ENCODE results near the gene MBTPS2.
"Not testable (repeated sequence)": the region's sequence is repeated elsewhere in the genome, so short reads cannot be mapped to it uniquely, and the experiment has no call there.

The MBTPS2 gene

DNA sequence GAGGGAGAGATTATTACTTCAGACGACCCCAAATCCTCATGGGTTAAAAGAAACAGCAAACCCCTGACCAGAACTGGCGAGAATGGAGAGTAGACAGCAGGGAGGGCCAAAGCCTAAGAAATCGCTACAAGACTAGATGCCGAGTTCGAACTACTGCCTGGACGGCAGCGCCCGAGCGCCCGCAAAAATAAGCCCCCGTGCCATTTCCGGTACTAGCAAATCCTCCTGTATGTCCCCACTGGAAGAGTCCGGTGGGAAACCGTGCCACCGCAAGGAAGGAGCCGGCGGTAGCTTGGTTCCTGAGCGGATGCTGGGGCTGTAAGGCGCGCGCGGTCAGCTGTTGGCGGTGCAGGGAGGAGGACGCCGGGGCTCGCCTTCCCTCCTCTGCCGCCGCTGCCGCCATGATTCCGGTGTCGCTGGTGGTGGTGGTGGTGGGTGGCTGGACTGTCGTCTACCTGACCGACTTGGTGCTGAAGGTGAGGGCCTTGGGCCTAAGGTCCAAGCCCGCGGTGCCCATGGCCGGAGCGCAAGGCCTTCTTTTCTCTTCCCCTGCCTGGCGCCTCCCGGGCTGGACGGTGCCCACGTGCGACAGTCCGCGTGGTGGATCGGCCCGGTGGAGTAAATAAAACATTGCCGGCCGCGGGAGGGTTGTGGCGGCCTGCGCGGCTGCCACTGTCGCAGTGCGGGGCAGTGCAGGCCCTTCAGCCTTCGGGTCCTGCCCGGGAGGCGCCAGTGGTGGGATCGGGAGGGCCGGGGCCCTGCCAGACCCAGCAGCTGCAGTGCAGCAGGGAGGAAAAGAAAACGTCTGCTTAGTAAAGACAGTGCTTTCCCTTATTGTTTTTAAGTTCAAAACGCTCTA lies at the start of gene MBTPS2:
Gene MBTPS2 (plus strand): TSS at position 284 of the 859 bp plus-strand sequence. CDS start 118 bp downstream, at position 402.
- peak; percentile 89 for DNase-seq

- DNase-seq: peak; percentile 82
These were observed 40.7 kb upstream of the MBTPS2 start for GRCh38 chrX:21798677-21799219.

DNA sequence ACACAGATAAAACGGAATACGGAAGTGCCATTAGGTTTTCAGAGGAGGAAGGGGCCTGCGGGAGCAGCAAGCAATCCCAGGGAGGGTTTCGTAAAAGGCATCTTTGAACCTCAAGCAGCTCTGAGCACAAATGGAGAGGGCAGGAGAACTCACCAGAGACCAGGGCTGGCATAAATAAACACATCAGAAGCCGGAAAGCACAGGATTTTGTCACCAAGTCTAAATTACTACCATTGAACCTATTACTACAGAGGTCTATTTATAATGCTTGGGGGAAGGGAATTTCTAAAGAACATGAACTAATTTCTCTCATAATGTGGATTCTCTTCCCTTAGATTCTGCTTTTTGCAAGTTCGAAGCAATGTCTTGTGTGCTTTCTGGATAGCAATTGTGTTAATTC lies 39.6 kb upstream of the MBTPS2 start:
- no peak for DNase-seq

DNA sequence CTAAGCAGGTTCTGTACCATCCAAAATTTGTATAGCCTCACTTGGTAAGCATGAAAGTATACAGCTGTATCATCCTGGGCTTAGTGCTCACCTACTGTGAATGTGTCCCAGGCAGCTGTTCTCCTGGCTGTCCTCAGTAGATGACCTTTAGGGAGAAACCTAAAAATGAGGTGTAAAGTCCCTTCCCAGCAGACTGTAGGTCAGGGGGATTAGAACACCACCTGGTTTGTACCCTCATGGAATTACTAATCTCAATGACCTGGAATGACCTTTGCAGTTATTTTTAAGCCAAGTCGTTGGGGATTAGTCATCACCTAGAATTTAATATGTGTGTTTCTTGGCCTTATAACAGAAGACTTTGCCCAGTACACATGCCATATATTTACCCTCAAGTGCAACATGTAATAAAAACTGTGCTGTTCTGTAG lies 39.1 kb upstream of the MBTPS2 start:
- peak; percentile 32 for DNase-seq

GRCh38 chrX:21802054-21802670 lies 37.3 kb upstream of the MBTPS2 start:
- peak; percentile 45 for DNase-seq

GRCh38 chrX:21802839-21803238 lies 36.6 kb upstream of the MBTPS2 start:
- DNase-seq: no peak

GRCh38 chrX:21806691-21807090 lies 32.7 kb upstream of the MBTPS2 start:
- DNase-seq: peak; percentile 2

- DNase-seq: no peak
These were observed 27.6 kb upstream of the MBTPS2 start for GRCh38 chrX:21811832-21812231.

GRCh38 chrX:21812628-21813027 lies 26.8 kb upstream of the MBTPS2 start:
- DNase-seq: no peak

GRCh38 chrX:21813612-21814368 lies 25.6 kb upstream of the MBTPS2 start:
- DNase-seq: peak; percentile 28

DNA sequence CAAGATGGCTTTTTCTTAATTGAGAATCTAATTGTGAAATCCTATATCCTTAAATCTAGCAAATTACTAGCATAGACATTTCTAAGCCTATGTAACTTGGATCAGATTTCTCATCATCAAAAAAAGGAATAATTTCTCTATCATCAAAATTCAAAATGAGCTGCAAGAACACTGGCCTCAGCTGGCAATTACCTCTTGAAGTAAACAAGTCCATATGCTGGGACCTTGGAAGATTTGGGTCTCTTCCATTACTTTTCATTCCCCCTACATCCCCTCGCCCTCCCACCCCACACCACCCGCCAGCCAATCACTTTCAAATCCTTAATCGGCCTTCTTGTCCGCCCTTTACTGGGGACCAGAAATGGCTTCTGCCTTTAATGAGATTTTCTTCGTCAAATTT lies 23.3 kb upstream of the MBTPS2 start:
- peak; percentile 66 for DNase-seq

- DNase-seq: not testable (repeated sequence)
These were observed 19.2 kb upstream of the MBTPS2 start for GRCh38 chrX:21820170-21820569.

- no peak for DNase-seq
These were observed 17.5 kb upstream of the MBTPS2 start for GRCh38 chrX:21821875-21822274.

DNA sequence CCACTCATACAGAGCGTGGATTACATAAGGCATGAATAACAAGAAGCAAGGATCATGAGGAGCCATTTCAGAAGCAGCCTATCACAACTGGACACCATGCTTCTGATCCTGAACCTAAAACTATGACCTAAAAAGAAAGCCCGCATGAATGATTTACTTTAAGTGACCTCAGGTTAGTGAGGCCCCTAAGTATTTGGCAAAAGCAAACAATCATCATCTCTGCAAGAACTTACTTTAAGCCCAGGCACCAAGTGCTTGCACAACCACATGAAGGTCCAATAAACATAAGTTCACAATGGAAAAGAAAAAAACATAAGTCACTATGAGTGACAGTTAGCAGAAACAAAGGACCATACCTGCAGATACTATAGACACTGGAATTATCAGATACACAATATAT lies 7.9 kb upstream of the MBTPS2 start:
- no peak for DNase-seq

DNA sequence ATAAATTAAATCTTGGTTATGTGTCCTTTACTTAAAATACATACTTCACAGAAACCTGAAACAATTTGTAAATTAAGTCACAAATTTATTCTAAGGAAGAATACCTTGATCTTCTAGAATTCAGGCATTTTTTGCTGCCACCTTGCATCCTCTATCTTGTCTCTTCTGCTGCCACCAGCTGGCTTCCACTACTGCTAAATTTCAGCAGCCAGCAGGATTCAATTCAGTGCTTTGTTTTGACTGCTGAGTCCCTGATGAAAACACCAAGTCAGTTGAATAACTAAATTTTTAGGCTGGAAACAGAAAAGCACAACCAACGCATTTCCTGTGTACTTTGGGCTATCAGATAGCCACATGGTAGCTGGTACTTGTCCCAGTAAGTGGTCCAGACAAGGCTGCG lies 2.4 kb upstream of the MBTPS2 start:
- peak; percentile 7 for DNase-seq

GRCh38 chrX:21838937-21839333 lies 482 bp upstream of the MBTPS2 start:
- peak; percentile 50 for DNase-seq

GRCh38 chrX:21840193-21840545 lies 752 bp downstream of the MBTPS2 start:
- peak; percentile 5 for DNase-seq

- no peak for DNase-seq
These were observed 3.8 kb downstream of the MBTPS2 start for GRCh38 chrX:21843179-21843578.

- no peak for DNase-seq
These were observed 5.7 kb downstream of the MBTPS2 start for GRCh38 chrX:21845096-21845495.

DNA sequence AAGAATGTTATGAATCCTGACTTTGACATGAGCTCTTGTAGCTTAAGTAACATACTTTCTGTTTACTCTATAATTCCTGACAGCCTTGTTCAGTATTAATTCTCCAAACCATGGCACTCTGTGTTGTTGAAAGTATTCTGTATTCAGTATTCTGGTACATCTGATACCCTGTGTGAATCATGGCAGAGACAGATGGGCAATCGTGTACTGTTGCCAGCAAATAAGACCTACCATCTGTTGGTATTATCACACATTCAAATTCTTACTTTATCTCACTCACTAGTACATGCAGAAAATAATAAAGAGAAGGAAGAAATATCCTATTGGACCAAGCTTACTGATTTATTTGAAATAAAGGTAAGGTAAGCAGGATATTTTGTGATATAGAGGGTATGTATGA lies 7.9 kb downstream of the MBTPS2 start:
- DNase-seq: peak; percentile 48

- no peak for DNase-seq
These were observed 14.2 kb downstream of the MBTPS2 start for GRCh38 chrX:21853578-21853977.

- no peak for DNase-seq
These were observed 16.6 kb downstream of the MBTPS2 start, which contains the start of gene YY2 for GRCh38 chrX:21855937-21856415. Gene YY2, plus strand, starts transcription at chrX:21855987. Its CDS starts 498 bp downstream, at chrX:21856485.

- no peak for DNase-seq
These were observed 17.1 kb downstream of the MBTPS2 start for GRCh38 chrX:21856504-21856903.
